T-helper 17 cell (primary cell): ENCODE measurements around the gene C10orf67. TPM values are rescaled to one million over a fixed set of nuclear protein-coding genes. Genes with fewer than 3 reads are reported as not detected.
"Not testable (repeated sequence)": the region's sequence is repeated elsewhere in the genome, so short reads cannot be mapped to it uniquely, and the experiment has no call there.

Experiments
- ATAC-seq: fragments of 150-1000 bp; cut with Tn5 transposase; 2 replicates; pipeline ENCODE4 v1.10.0; 2021; ENCODE audit warnings: mild to moderate bottlenecking, moderate library complexity
- DNase-seq, 3 donors: peaks; one replicate each; pipeline versions ENCODE4 v3.0.0 to v3.0.0-alpha.2; 2020 to 2021
- H3K9me3 ChIP-seq: one replicate; pipeline ENCODE4 v1.7.0; 2013; ENCODE audit warnings: low read length, mild to moderate bottlenecking; ENCODE audit not compliant: control insufficient read depth, poor library complexity, severe bottlenecking
- H3K27ac Mint-ChIP-seq: one replicate; pipeline ENCODE4 v1.8.0; 2022; ENCODE audit warnings: mild to moderate bottlenecking, moderate library complexity, mixed read lengths
- H3K27me3 Mint-ChIP-seq: one replicate; pipeline ENCODE4 v1.8.0; 2022; ENCODE audit warnings: mixed read lengths
- H3K36me3 Mint-ChIP-seq: one replicate; pipeline ENCODE4 v1.8.0; 2022; ENCODE audit warnings: low read depth, mixed read lengths
- H3K4me1 Mint-ChIP-seq: one replicate; pipeline ENCODE4 v1.8.0; 2022; ENCODE audit warnings: mild to moderate bottlenecking, mixed read lengths
- H3K4me3 Mint-ChIP-seq: one replicate; pipeline ENCODE4 v1.8.0; 2022; ENCODE audit warnings: mild to moderate bottlenecking, moderate library complexity, mixed read lengths
- total RNA-seq, 4 donors: library from RNA in 2 of 4; stranded (reverse) in 2 of 4; gene quantifications; one replicate each; pipeline ENCODE4 v1.2.3 and lab custom pipeline; 2022 to 2026

The C10orf67 gene
- total RNA-seq, 2 donors from 2014 or later: 0.26 TPM; not detected in 1

DNA sequence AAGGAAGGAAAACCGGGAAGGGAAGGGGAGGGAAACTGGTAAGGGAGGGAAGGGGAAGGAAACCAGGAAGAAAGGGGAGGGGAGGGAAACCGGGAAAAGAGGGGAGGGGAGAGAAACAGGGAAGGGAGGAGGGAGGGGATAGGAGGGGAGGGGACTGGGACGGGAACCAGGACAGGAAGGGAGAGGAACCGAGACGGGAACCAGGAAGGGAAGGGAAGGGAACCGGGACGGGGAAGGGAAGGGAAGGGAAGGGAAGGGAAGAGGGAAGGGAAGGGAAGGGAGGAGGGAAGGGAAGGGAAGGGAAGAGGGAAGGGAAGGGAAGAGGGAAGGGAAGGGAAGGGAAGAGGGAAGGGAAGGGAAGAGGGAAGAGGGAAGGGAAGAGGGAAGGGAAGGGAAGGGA, 13.6 kb downstream of the C10orf67 start:
- H3K36me3 Mint-ChIP-seq: peaks cover 2% of the 10 kb centered on the region
- ATAC-seq (no peak), DNase-seq (no peak)
- H3K9me3 ChIP-seq: no peaks in the 10 kb centered on the region
- no peak overlapping the region for H3K4me3 Mint-ChIP-seq
- peaks cover 4% of the 10 kb centered on the region for H3K27me3 Mint-ChIP-seq
- no peak overlapping the region for H3K27ac Mint-ChIP-seq
- H3K4me1 Mint-ChIP-seq: no peaks in the 10 kb centered on the region

DNA sequence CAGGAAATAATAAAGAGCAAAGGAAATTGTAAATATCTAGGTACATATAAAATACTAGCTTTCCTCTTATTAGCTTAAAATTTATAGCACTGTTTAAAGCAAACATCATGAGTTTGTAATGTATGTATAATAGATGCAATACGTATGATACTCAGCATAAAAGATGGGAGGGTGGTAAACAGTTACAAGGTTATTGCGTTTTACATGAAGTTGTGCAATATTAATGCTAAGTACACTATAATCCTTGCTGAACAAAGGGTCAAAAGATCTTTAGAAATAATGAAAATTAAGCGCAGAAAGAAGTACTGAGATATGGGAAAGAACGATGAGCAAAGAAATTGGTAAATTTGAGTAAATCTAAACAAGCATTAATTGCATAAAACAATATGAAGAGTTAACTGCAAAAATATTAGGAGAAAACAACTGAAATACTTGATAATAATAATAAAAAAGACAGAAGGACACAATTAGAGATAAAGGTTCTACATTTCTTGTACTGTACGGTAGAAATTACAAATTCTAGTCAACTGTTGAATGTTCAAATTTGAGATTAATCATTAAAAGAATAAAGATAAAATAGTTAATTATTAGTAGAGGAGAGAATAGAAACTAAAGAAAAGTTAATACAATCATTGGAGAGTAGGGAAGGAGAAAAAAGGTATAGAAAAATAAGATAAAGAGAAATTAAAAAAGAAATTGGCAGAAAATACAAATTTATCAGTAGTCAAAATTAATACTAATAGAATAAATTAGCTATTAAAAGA, 17.9 kb downstream of the C10orf67 start:
- no peak overlapping the region for H3K4me3 Mint-ChIP-seq
- H3K27ac Mint-ChIP-seq: no peak overlapping the region
- peaks cover 24% of the 10 kb centered on the region for H3K27me3 Mint-ChIP-seq
- no peaks in the 10 kb centered on the region for H3K9me3 ChIP-seq
- ATAC-seq (no peak), DNase-seq (no peak)
- peaks cover 2% of the 10 kb centered on the region for H3K36me3 Mint-ChIP-seq
- no peaks in the 10 kb centered on the region for H3K4me1 Mint-ChIP-seq

DNA sequence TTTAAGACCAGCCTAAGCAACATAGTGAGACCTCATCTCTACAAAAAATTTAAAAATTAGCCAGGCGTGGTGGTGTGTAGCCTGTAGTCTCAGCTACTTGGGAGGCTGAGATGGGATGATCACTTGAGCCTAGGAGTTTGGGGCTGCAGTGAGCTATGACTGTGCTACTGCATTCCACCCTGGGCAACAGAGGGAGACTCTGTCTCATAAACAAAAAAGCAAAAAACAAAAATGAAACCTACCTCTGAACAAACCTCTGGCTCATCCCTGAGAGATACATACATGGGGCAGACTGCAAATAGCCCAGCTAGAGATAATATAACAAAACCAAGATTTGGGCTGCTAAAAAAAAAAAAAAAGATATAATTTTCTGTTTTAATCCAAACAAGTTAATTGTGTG, 19.5 kb downstream of the C10orf67 start:
- Mint-ChIP-seq H3K27ac (no peak overlapping the region), H3K27me3 (peaks cover 24% of the 10 kb centered on the region), H3K36me3 (no peaks in the 10 kb centered on the region), H3K4me3 (no peak overlapping the region), H3K4me1 (no peaks in the 10 kb centered on the region)
- DNase-seq (no peak), ATAC-seq (no peak)
- no peaks in the 10 kb centered on the region for H3K9me3 ChIP-seq

DNA sequence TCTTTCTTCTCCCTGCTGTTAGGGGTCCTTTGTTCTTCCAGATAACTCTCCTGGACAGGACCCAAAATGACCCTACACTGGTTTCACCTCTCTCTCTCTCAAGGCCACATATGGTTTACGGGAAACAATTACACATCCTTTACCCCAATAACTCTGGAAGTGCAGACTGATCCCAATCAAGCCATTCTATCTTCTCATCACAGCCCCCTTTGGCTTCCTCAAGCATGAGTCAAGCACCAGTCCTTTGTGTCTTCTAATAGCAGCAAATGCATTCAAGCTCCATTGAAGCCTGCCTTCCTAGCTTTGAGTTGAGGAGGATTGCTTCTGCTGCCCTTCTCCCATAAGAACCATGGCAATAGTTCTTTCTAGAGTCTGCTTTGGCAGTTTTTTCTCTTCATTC, 20.2 kb downstream of the C10orf67 start:
- Mint-ChIP-seq H3K27me3 (peaks cover 28% of the 10 kb centered on the region), H3K4me1 (no peaks in the 10 kb centered on the region), H3K27ac (no peak overlapping the region), H3K36me3 (no peaks in the 10 kb centered on the region), H3K4me3 (no peak overlapping the region)
- no peak for ATAC-seq
- no peak for DNase-seq
- H3K9me3 ChIP-seq: no peaks in the 10 kb centered on the region

DNA sequence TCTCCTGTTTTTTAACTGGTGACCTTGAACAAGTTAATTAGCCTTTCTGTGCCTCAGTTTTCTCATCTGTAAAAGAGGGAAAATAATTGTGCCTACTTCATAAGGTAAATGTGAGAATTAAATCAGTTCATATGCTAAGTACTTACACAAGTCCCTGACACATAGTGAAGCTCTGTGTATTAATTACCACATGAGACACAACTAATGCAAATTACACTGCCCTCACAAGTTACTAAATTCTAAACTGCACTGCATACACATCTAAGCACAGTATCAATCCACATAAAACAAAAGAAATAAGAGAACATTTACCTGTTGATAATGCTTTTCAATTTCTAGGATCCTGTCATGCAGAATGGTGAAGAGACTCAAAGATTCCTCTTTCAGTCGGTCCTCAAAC, 22.5 kb downstream of the C10orf67 start:
- H3K4me1 Mint-ChIP-seq: no peaks in the 10 kb centered on the region
- ATAC-seq (no peak), DNase-seq (no peak)
- peaks cover 33% of the 10 kb centered on the region for H3K27me3 Mint-ChIP-seq
- no peak overlapping the region for H3K27ac Mint-ChIP-seq
- H3K36me3 Mint-ChIP-seq: peaks cover 2% of the 10 kb centered on the region
- no peak overlapping the region for H3K4me3 Mint-ChIP-seq
- H3K9me3 ChIP-seq: no peaks in the 10 kb centered on the region

DNA sequence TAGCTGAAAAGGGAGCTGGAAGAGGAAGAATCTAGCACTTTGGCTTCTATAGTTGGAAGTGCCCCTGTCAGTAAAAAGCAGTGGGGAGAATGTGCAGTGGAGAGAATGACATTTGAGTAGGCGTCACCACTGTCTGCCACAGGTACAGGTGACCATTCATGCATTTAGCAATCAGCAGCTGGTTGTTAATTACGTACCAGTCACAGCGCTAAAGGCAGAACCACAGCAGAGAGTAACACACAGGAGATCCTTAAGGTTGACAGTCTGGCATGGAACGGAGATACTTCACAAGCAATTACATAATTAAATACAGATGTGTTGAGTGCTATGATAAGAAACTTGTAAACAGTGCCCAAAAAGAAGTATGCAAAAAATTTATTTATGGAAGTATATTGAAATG, 24.8 kb downstream of the C10orf67 start:
- Mint-ChIP-seq H3K4me3 (no peak overlapping the region), H3K27ac (no peak overlapping the region), H3K4me1 (peaks cover under 1% of the 10 kb centered on the region), H3K27me3 (peaks cover 28% of the 10 kb centered on the region), H3K36me3 (peaks cover 2% of the 10 kb centered on the region)
- DNase-seq: no peak
- ATAC-seq: no peak
- no peaks in the 10 kb centered on the region for H3K9me3 ChIP-seq

DNA sequence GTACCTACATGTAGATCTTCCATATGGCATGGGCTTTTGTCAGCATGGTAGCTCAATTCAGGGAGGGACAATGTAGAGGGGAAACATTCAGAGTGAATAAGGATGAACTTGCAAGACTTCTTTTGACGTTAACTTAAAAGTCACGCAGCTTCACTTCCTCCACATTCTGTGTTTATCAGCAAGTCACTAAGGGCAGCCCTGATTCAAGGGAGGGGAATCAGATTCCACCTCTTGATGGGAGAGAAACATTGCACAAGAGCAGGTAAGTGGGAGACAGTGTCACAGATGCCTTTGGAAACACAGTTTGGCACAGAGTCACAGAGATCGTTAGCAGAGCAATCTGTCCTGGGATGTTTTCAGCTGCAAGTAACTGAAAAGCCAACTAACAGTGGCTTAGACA, 26.2 kb downstream of the C10orf67 start:
- Mint-ChIP-seq H3K4me1 (peaks cover 4% of the 10 kb centered on the region), H3K4me3 (no peak overlapping the region), H3K27me3 (peaks cover 20% of the 10 kb centered on the region), H3K36me3 (peaks cover 5% of the 10 kb centered on the region), H3K27ac (no peak overlapping the region)
- ATAC-seq (no peak), DNase-seq (no peak)
- no peaks in the 10 kb centered on the region for H3K9me3 ChIP-seq

DNA sequence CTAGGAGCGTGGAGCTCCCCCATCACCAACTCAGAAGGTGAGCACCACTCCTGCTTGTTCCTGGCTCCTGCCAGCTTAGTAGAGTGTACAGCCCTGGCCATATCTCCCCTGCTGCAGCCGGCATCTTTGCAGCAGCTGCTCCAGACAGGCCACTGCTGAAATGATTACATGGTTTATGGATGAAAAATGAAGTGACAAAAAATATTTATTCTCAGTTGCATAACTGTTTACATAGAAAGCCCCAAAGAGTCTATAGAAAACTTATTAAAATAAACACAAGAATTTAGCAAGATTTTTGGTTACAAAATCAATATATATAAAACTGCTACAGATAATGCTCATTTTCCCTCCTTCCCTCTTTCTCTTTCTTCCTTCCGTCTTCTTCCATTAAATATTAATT, 27.2 kb downstream of the C10orf67 start:
- no peak overlapping the region for H3K4me3 Mint-ChIP-seq
- H3K27ac Mint-ChIP-seq: no peak overlapping the region
- no peaks in the 10 kb centered on the region for H3K9me3 ChIP-seq
- no peak for DNase-seq
- H3K36me3 Mint-ChIP-seq: peaks cover 5% of the 10 kb centered on the region
- ATAC-seq: no peak
- H3K27me3 Mint-ChIP-seq: peaks cover 23% of the 10 kb centered on the region
- peaks cover 4% of the 10 kb centered on the region for H3K4me1 Mint-ChIP-seq

DNA sequence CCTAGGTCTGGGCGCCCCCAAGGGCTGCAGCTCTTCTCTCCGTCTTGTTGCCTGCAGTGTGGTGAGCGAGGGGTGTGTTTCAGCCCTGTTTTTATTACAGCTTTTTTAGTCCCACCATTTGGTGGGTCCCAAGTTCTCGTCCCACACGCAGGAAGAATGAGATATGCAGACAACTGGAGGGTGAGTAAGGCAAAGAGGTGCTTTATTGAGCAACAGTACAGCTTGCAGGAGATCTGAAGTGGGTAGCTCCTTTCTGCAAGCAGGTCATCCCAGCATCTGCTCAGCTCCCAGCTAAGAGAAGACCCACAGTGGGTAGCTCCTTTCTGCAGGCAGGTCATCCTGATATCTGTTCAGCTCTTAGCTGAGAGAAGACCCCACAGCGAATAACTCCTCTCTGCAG, 28.2 kb downstream of the C10orf67 start:
- no peak for ATAC-seq
- peaks cover 5% of the 10 kb centered on the region for H3K36me3 Mint-ChIP-seq
- peaks cover 4% of the 10 kb centered on the region for H3K4me1 Mint-ChIP-seq
- no peaks in the 10 kb centered on the region for H3K9me3 ChIP-seq
- no peak overlapping the region for H3K27ac Mint-ChIP-seq
- H3K4me3 Mint-ChIP-seq: no peak overlapping the region
- no peak for DNase-seq
- peaks cover 18% of the 10 kb centered on the region for H3K27me3 Mint-ChIP-seq

DNA sequence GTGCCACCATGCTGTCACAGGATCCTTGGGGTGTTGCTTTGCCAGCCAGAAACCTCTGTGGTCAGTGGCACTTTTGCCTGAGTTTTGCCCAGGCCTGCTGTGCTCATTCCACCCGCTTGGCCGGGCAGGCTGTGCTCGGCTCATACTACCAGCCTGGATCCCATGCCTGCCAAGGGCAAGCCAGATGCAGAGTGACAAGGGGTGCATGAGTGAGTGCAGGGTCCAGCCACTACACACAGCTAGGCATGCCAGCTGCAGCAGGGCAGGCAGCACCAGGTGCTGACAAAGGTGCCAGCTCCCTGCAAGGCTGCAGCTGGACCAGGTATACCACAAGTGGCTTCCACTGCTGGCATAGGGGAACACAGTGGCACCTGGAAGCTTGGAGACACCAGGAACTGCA, 28.6 kb downstream of the C10orf67 start:
- no peaks in the 10 kb centered on the region for H3K9me3 ChIP-seq
- no peak overlapping the region for H3K4me3 Mint-ChIP-seq
- H3K27ac Mint-ChIP-seq: no peak overlapping the region

DNA sequence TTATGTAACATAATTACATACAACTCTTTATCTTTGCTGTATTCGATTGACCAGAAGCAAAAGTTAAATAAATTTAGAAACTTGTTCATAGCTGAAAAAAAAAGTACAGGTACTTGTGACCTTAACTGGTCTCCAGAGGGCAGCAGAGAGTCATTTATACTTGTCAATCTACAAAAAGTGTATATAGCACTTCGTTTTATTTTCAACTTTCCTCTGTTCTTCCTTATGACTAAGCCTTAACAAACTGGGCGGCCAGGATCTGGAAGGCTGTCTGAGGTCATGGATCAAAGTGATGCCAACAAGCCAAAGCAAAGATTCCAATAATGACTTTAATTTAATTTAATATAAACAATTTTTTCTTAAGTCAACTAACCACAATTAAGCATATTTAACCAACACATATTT, 29.8 kb downstream of the C10orf67 start:
- ATAC-seq (peak; percentile 50), DNase-seq (peak in 2 of 3 donors; percentile 14 to 22)
- no peak overlapping the region for H3K4me3 Mint-ChIP-seq

More for the DNA sequence above, 28.6 kb downstream of the C10orf67 start:
- peaks cover 18% of the 10 kb centered on the region for H3K27me3 Mint-ChIP-seq
- H3K4me1 Mint-ChIP-seq: peaks cover 4% of the 10 kb centered on the region
- ATAC-seq (no peak), DNase-seq (no peak)
- peaks cover 5% of the 10 kb centered on the region for H3K36me3 Mint-ChIP-seq

DNA sequence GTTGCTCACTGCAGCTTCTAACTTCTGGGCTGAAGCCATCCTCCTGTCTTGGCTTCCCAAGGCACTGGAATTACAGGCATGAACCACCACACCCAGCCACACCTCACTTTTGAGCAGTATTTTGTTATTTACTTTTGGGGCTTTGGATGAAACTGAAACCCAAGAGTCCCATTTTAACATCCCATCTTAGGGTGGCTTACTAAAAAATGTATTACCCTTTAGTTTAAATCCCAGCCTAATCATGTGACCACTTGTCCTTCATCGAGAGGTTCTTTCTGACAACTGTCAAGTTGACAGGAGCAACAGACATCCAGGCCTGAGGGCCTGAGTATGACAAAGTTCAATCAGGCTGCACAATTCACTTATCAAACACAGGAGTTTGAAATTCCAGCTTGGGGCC, 33.6 kb downstream of the C10orf67 start:
- Mint-ChIP-seq H3K4me3 (no peak overlapping the region), H3K27me3 (peaks cover 21% of the 10 kb centered on the region), H3K36me3 (peaks cover 10% of the 10 kb centered on the region), H3K4me1 (peaks cover 8% of the 10 kb centered on the region), H3K27ac (peak overlapping the region; percentile 34)
- DNase-seq (no peak), ATAC-seq (no peak)
- H3K9me3 ChIP-seq: no peaks in the 10 kb centered on the region

More for the DNA sequence above, 29.8 kb downstream of the C10orf67 start:
- Mint-ChIP-seq H3K36me3 (peaks cover 5% of the 10 kb centered on the region), H3K27ac (no peak overlapping the region), H3K27me3 (peaks cover 16% of the 10 kb centered on the region), H3K4me1 (peaks cover 4% of the 10 kb centered on the region)
- H3K9me3 ChIP-seq: no peaks in the 10 kb centered on the region

DNA sequence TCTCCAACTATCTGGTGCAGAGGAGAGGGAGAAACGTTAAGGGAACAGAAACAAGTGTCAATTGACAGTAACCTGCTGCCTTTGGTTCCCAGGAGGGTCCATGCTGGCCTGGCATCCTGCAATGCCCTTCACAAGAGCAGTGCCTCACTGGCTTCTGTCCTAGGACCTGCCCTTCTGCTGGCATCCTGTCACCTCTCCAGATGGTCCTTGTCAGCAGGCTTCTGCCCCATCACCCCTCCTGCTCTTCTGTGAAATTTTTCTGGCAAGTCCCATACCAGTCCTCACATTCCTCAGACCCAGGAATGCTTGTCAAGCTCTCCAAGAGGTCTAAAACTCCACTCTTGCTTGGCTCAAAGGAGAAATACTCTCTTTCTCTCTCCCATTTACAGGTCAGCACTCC, 34.2 kb downstream of the C10orf67 start:
- H3K4me1 Mint-ChIP-seq: peaks cover 8% of the 10 kb centered on the region
- DNase-seq (no peak), ATAC-seq (no peak)
- peak overlapping the region; percentile 34 for H3K27ac Mint-ChIP-seq
- H3K27me3 Mint-ChIP-seq: peaks cover 21% of the 10 kb centered on the region
- H3K36me3 Mint-ChIP-seq: peaks cover 10% of the 10 kb centered on the region
- no peaks in the 10 kb centered on the region for H3K9me3 ChIP-seq
- H3K4me3 Mint-ChIP-seq: no peak overlapping the region

DNA sequence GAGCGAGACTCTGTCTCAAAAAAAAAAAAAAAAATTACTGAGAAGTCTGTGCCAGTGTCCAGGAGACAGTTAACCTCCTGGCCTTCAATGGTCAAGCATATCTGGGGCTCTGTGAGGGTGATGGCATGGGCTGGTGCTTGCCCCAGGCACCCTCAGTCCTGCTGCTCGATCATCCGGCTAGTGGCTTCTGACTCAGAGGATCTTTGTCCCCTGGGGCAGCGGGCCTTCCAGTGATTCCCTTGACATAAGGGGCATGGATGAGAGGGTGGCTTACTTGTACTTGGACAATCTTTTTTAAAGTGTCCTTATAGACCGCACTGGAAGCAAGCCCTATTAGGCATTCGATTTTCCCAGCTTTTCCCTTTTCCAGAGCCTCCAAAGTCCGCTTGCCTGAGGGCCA, 44.6 kb downstream of the C10orf67 start:
- not testable (repeated sequence) for H3K4me1 Mint-ChIP-seq, DNase-seq, ATAC-seq, H3K9me3 ChIP-seq, H3K27ac Mint-ChIP-seq, H3K36me3 Mint-ChIP-seq, H3K4me3 Mint-ChIP-seq
- H3K27me3 Mint-ChIP-seq: peaks cover 27% of the 10 kb centered on the region
